Epithelial cell of esophagus (primary cell): Measurements from ENCODE around the gene LIN7B.

Source experiments
- DNase-seq: peaks from one replicate; pipeline ENCODE4 v3.0.0; 2010; ENCODE audit warnings: low read depth
- H3K4me3 ChIP-seq: 2 replicates; pipeline ENCODE4 v1.5.1; 2011; ENCODE audit warnings: mild to moderate bottlenecking, low read length, control low read depth
- CTCF ChIP-seq: IDR thresholded peaks from 2 replicates; pipeline ENCODE4 v1.5.1; 2011; ENCODE audit warnings: low read depth, mild to moderate bottlenecking, low read length, control low read depth, inconsistent platforms; ENCODE audit not compliant: insufficient read depth; ENCODE audit errors: missing control alignments

Gene LIN7B

DNA sequence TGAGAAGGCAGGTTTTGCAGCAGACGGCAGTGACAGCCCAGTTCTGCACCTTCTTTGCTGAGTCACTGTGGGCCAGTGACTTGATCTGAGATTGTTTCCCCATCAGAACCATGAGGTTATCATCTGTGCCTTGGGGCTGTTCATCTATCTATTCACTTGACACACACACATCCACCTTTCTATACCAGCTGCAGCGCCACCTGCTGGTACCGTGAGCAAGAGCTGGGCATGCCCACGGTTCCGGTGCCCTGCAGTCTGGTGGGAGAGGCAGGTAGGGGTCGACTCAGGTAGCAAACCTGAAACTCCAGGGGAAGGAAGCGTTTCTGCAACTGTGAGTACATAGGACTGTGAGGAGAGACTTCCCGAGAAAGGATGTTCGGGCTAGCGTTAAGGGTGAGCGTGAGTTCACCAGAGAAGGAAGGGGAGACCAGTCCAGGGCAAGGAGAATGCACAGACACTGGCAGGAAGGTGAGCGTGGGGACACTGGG is 7.5 kb upstream of the LIN7B start:
- TF ChIP-seq CTCF, result peak; percentile 95
- H3K4me3 ChIP-seq, result no peak overlapping the region
- peak; percentile 85 for DNase-seq

DNA sequence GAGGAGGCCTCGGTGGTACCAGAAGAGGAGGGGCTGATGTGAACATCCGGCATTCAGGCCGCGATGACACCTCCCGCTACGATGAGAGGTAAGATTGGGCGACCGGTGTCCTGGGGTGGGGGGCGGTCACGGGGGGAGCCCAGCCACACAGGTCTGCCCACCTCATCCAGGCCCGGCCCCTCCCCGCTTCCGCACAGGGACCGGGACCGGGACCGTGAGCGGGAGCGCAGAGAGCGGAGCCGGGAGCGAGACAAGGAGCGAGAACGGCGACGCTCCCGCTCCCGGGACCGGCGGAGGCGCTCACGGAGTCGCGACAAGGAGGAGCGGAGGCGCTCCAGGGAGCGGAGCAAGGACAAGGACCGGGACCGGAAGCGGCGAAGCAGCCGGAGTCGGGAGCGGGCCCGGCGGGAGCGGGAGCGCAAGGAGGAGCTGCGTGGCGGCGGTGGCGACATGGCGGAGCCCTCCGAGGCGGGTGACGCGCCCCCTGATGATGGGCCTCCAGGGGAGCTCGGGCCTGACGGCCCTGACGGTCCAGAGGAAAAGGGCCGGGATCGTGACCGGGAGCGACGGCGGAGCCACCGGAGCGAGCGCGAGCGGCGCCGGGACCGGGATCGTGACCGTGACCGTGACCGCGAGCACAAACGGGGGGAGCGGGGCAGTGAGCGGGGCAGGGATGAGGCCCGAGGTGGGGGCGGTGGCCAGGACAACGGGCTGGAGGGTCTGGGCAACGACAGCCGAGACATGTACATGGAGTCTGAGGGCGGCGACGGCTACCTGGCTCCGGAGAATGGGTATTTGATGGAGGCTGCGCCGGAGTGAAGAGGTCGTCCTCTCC is 6.3 kb upstream of the LIN7B start:
- H3K4me3 ChIP-seq, result no peak overlapping the region
- DNase-seq, result no peak
- TF ChIP-seq CTCF, result no peak

DNA sequence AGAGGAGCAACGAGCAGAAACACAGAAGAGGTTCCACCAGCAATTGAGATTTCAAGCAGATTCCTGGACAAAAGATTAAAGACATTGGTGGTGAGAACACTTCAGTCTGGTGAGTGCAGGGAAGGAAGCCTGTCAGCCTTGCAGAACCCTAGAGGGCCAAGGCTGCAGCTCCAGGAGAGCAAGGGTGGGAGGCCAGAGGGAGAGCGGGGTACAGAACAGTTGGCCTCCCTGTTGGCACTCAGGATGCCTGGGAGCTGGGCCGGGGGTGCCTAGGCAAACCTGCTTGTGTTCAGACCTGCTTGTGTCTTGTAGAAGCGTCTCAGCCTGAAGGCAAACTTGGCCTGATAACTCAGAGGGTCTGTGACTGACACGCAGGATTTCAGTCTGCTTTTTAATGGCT is 5.1 kb upstream of the LIN7B start:
- H3K4me3 ChIP-seq, result no peak overlapping the region
- DNase-seq, result no peak
- no peak for TF ChIP-seq CTCF

DNA sequence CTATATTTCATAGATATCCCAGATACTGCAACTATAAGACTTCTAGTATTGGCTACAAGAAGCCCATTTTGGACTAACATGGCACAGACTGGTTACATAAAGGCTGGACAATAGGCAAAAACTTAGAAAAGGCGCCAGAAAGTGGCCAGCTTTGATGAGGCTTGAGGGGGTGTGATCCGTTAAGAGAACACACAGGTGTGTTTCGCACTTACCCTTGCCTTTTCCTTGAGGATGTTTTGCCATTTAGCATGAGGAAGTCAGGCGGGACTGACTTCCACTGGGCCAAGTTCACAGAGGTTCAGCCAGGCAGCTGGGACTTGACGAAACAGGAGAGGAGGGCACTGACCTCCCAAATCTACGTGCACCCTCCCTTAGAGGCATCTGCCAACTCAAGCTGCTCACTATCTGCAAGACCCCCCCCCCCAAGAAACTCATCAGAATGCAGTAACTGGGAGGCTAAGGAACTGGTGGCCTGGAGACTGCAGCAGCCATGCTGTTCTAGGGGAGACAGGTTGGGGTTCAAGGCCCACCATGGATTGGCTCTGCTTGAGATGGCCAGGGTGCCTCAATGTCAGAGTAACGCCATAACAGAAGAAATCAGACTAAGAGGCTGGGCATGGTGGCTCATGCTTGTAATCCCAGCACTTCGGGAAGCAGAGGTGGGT is 4.5 kb upstream of the LIN7B start:
- no peak overlapping the region for H3K4me3 ChIP-seq
- TF ChIP-seq CTCF, result no peak
- DNase-seq, result no peak

DNA sequence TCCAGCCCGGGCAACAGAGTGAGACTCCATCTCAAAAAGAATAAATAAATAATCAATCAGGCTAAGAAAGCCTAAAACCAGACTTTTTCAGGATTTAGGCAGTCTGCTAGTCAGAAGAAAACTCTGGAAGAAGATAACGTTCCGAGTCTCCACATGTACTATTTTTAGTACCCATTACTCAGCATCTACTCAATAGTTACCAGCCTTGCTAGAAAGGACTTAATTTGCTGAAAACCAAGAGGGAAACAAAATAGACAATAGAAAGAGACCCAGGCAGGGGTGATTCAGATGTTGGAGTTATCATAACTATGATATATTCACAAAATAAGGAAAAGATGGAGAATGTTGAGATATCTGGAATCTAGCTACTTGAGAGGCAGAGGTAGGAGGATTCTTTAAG is 3.6 kb upstream of the LIN7B start:
- no peak overlapping the region for H3K4me3 ChIP-seq
- no peak for DNase-seq
- no peak for TF ChIP-seq CTCF

- no peak for DNase-seq
- TF ChIP-seq CTCF, result no peak
- no peak overlapping the region for H3K4me3 ChIP-seq
Measured at GRCh38 chr19:49111218-49111998, 2.8 kb upstream of the LIN7B start.
